GM12874 (cell line): ENCODE data around the gene PPIP5K1.
"Not testable (repeated sequence)": the region's sequence is repeated elsewhere in the genome, so short reads cannot be mapped to it uniquely, and the experiment has no call there.

ENCODE experiments used
- TF ChIP-seq, protein P1 (sequence below): IDR thresholded peaks from 2 replicates; pipeline ENCODE4 v1.5.1; 2011; ENCODE audit warnings: low read depth, mild to moderate bottlenecking, control low read depth, low read length, moderate library complexity; ENCODE audit not compliant: insufficient read depth

Gene PPIP5K1

DNA sequence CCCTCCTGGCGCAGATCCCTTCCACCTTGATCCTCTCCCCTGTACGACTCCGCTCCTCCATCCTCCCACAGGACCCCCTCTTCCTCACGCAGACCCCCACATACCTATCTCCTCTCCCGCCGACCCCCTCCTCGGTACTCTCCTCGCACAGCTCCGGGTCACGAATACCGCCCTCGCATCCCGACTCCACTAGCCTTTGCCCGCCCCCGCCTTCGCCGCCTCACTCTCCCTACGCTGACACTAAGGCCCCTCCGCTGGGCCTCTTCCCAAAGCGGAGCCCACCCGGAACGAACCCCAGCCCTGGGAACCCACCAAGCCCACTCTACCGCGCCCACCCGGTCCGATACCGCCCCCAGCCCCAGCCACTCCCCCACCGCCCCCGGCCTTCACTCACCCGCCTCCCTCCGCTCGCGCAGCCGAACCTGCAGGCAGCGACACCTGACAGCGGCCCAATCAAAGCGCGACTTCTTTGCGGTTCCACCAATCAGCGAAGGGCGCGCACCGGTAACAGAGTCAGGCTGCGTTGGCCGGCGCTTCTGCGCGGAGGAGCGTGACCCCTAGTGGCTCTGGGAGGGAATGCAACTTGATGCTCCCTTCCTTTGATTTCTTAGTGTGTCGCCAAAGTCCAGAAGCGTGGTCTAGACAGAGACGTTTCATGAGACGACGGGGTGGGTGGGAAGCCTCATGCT is at the start of gene PPIP5K1:
PPIP5K1 (minus strand) TSS at position 431 of the 689 bp plus-strand sequence. CDS start 5,704 bp downstream, outside the sequence.
- TF ChIP-seq, protein P1, sequence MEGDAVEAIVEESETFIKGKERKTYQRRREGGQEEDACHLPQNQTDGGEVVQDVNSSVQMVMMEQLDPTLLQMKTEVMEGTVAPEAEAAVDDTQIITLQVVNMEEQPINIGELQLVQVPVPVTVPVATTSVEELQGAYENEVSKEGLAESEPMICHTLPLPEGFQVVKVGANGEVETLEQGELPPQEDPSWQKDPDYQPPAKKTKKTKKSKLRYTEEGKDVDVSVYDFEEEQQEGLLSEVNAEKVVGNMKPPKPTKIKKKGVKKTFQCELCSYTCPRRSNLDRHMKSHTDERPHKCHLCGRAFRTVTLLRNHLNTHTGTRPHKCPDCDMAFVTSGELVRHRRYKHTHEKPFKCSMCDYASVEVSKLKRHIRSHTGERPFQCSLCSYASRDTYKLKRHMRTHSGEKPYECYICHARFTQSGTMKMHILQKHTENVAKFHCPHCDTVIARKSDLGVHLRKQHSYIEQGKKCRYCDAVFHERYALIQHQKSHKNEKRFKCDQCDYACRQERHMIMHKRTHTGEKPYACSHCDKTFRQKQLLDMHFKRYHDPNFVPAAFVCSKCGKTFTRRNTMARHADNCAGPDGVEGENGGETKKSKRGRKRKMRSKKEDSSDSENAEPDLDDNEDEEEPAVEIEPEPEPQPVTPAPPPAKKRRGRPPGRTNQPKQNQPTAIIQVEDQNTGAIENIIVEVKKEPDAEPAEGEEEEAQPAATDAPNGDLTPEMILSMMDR, result not testable (repeated sequence)

GRCh38 chr15:43625106-43625505 is 35.1 kb upstream of the PPIP5K1 start:
- TF ChIP-seq, protein P1, result no peak

GRCh38 chr15:43618700-43619099 is 28.7 kb upstream of the PPIP5K1 start, which contains the start of gene STRC:
Gene STRC (minus strand): TSS chr15:43618800. CDS start chr15:43618722, 78 bp downstream.
- TF ChIP-seq, protein P1, result not testable (repeated sequence)

DNA sequence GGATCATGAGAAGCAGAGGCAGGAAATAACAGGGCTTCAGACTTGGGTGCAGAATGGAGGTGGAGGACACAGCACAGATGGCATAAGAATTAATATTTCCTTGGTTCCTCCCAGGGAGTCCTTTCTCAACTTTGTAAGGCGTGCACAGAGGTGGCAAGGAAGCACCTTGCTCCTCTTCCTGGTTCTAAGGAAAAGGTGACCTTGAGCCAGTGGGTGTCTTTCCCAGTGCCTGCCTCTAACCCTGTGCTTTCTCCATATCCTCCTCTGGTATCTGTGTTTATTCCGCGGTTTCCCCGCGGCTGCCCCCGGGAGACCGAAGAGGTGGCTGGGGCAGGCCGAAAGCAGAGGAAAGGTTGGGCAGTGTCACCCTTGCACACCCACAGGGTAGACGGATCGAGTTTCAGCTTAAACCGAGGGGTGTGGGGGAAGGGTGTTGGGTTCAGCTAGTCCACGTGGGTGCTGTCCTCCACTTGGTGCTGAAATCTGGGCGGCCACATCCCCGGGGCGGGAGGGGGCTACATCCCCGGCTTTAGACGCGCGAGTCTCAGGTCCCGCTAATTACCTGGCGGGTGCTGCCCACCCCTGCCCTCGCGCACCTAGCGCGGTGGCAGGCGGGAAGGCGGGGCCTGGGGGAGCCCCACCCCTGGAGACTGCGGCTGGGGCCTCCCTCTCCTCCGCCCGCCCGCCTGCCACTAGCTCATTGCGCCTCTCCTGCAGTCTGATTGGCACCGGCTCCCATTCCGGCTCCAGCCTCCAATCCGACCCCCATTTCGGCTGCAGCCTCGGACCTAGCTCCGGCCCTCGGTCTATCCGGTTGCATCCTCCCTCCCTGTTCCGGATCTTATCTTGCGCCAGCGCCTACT is 3.6 kb upstream of the PPIP5K1 start, which contains the start of gene CKMT1B:
CKMT1B (plus strand) TSS at position 700 of the 863 bp plus-strand sequence. CDS start 192 bp downstream, outside the sequence.
- TF ChIP-seq, protein P1, result not testable (repeated sequence)

DNA sequence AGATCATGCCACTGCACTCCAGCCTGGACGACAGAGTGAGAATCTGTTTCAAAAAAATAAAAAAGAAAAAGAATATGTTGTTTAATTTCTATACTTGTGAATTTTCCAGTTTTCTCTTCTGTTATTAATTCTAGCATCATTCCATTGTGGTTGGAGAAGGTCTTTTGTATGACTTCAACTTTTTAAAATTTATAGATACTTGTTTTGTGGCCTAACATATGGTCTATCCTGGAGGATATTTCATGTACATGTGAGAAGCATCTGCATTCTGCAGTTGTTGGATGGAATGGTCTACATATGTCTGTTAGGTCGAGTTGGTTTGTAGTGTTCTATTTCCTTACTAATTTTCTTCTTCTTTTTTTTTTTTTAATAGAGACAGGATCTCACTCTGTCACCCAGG is 37.0 kb downstream of the PPIP5K1 start:
- TF ChIP-seq, protein P1, result no peak

GRCh38 chr15:43552256-43552655 is 37.8 kb downstream of the PPIP5K1 start:
- TF ChIP-seq, protein P1, result no peak
